ENCODE measurements around the gene DEGS2. TPM values are rescaled to one million over a fixed set of nuclear protein-coding genes. Genes with fewer than 3 reads are reported as not detected.

The DEGS2 gene
- total RNA-seq, 1 donor from 2014 or later = not detected

- peaks cover 63% of the 10 kb centered on the region for H3K27me3 ChIP-seq (ENCODE audit: low read depth)
- no peak overlapping the region for H3K27ac ChIP-seq (replicated peaks)
- intact Hi-C loops (cut with micrococcal nuclease) = no loop called here
- no peak overlapping the region for H3K4me3 ChIP-seq
- no peaks in the 10 kb centered on the region for H3K36me3 ChIP-seq
- H3K9me3 ChIP-seq (replicated peaks) = peaks cover 13% of the 10 kb centered on the region
- TF ChIP-seq CTCF (IDR thresholded peaks at IDR 0.05; ENCODE audit: borderline replicate concordance) = no peak
- DNase-seq = no peak
- H3K4me1 ChIP-seq = peaks cover under 1% of the 10 kb centered on the region
Observed at GRCh38 chr14:100153560-100153959, 5.9 kb downstream of the DEGS2 start.

GRCh38 chr14:100152091-100152490 lies 7.4 kb downstream of the DEGS2 start:
- Histone ChIP-seq H3K27ac (replicated peaks) (no peak overlapping the region), H3K36me3 (no peaks in the 10 kb centered on the region), H3K27me3 (ENCODE audit: low read depth) (peaks cover 48% of the 10 kb centered on the region), H3K4me3 (no peak overlapping the region), H3K9me3 (replicated peaks) (peaks cover 13% of the 10 kb centered on the region), H3K4me1 (no peaks in the 10 kb centered on the region)
- no peak for DNase-seq
- no peak for TF ChIP-seq CTCF (IDR thresholded peaks at IDR 0.05; ENCODE audit: borderline replicate concordance)
- intact Hi-C loops (cut with micrococcal nuclease) = no loop called here

- Histone ChIP-seq H3K9me3 (replicated peaks) (peaks cover 13% of the 10 kb centered on the region), H3K36me3 (no peaks in the 10 kb centered on the region), H3K27ac (replicated peaks) (no peak overlapping the region), H3K4me3 (no peak overlapping the region), H3K27me3 (ENCODE audit: low read depth) (peaks cover 41% of the 10 kb centered on the region), H3K4me1 (peaks cover under 1% of the 10 kb centered on the region)
- DNase-seq = no peak
- no peak for TF ChIP-seq CTCF (IDR thresholded peaks at IDR 0.05; ENCODE audit: borderline replicate concordance)
- intact Hi-C loops (cut with micrococcal nuclease) = no loop called here
Observed at GRCh38 chr14:100150932-100151587, 8.4 kb downstream of the DEGS2 start.

- DNase-seq = no peak
- intact Hi-C loops (cut with micrococcal nuclease) = no loop called here
- peaks cover 40% of the 10 kb centered on the region for H3K27me3 ChIP-seq (ENCODE audit: low read depth)
Observed at GRCh38 chr14:100149851-100150611, 9.4 kb downstream of the DEGS2 start.

More at GRCh38 chr14:100149851-100150611, 9.4 kb downstream of the DEGS2 start:
- peaks cover 11% of the 10 kb centered on the region for H3K9me3 ChIP-seq (replicated peaks)
- no peaks in the 10 kb centered on the region for H3K36me3 ChIP-seq
- peaks cover 10% of the 10 kb centered on the region for H3K4me1 ChIP-seq
- H3K27ac ChIP-seq (replicated peaks) = no peak overlapping the region
- no peak overlapping the region for H3K4me3 ChIP-seq
- no peak for TF ChIP-seq CTCF (IDR thresholded peaks at IDR 0.05; ENCODE audit: borderline replicate concordance)
